A549 (cell line): ENCODE data around the gene SMAD3. TPM values are rescaled to one million over a fixed set of nuclear protein-coding genes. Genes with fewer than 3 reads are reported as not detected.

Experiments used
- ATAC-seq, 2 experiments: fragments of 200-7000 bp in 1 of 2; fragments of >200 bp in 1 of 2; cut with Nextera tagmentation in 1 of 2; cut with Tn5 transposase in 1 of 2; 3 replicates each; pipeline versions ENCODE4 v1.8.0 to v1.9.1; 2018 to 2020; ENCODE audit warnings: mild to moderate bottlenecking in 1 of 2, moderate library complexity in 1 of 2
- CTCF ChIA-PET: fragments of 300-600 bp; sonication (Branson Sonifier 250); formaldehyde crosslinking; extraction: SDS; loops from one replicate; lab custom pipeline; 2021; ENCODE audit warnings: antibody characterized with exemption, inconsistent platforms; lab: Yijun Ruan, JAX
- POLR2A ChIA-PET: fragments of 350-600 bp; formaldehyde crosslinking; extraction: SDS; loops from one replicate; lab custom pipeline; 2021; ENCODE audit warnings: antibody characterized with exemption, inconsistent platforms; lab: Yijun Ruan, JAX
- DNase-seq, 2 experiments: peaks; one replicate each; pipeline versions ENCODE4 v3.0.0 to v3.0.0-alpha.2; 2011 to 2016; ENCODE audit warnings: low read depth in 1 of 2, low spot score in 1 of 2
- FAIRE-seq: peaks from 2 replicates; lab custom pipeline; 2011; peaks lifted over from hg19 to GRCh38; lab: Jason Lieb, UNC
- H3K27ac ChIP-seq, 2 experiments: fragments of >200 bp; sonication (Bioruptor Twin); formaldehyde crosslinking; 3 replicates each; pipeline ENCODE4 v1.5.1; 2016 to 2017
- H3K4me1 ChIP-seq: fragments of >200 bp; sonication (Bioruptor Twin); formaldehyde crosslinking; 3 replicates; pipeline ENCODE4 v1.6.1; 2016
- H3K4me2 ChIP-seq: fragments of >200 bp; sonication (Bioruptor Twin); formaldehyde crosslinking; 3 replicates; pipeline ENCODE4 v1.6.1; 2016
- H3K4me3 ChIP-seq: fragments of >200 bp; sonication (Bioruptor Twin); formaldehyde crosslinking; 3 replicates; pipeline ENCODE4 v1.5.1; 2016
- H3K9me3 ChIP-seq: fragments of >200 bp; sonication (Bioruptor Twin); formaldehyde crosslinking; 3 replicates; pipeline ENCODE4 v1.6.1; 2016
- CEBPB ChIP-seq, 2 experiments: fragments of >200 bp in 1 of 2; sonication (Bioruptor Twin) in 1 of 2; formaldehyde crosslinking in 1 of 2; IDR thresholded peaks; 2 replicates each; pipeline ENCODE4 v1.6.1; 2012 to 2016
- E2F6 ChIP-seq: IDR thresholded peaks from 2 replicates; pipeline ENCODE4 v1.6.1; 2012; ENCODE audit warnings: low read depth, borderline replicate concordance
- EHF ChIP-seq: fragments of 250-450 bp; sonication (Bioruptor Pico); IDR thresholded peaks from 2 replicates; pipeline ENCODE4 v1.5.0; 2020; ENCODE audit warnings: mild to moderate bottlenecking
- ELK1 ChIP-seq: fragments of 150-350 bp; IDR thresholded peaks from 2 replicates; pipeline ENCODE4 v1.6.1; 2014; ENCODE audit warnings: low read depth, mild to moderate bottlenecking, low read length
- EP300 ChIP-seq, 2 experiments: fragments of >200 bp; sonication (Bioruptor Twin); formaldehyde crosslinking; IDR thresholded peaks; 2 replicates in 1 of 2; 3 replicates in 1 of 2; pipeline ENCODE4 v1.6.1; 2016 to 2017
- ESRRA ChIP-seq: fragments of 150-350 bp; IDR thresholded peaks from 2 replicates; pipeline ENCODE4 v1.6.1; 2014; ENCODE audit warnings: mild to moderate bottlenecking, low read length, borderline replicate concordance
- FOSL2 ChIP-seq, 2 experiments: fragments of 450-650 bp in 1 of 2; fragments of >200 bp in 1 of 2; sonication (Bioruptor Twin) in 1 of 2; formaldehyde crosslinking; IDR thresholded peaks; 2 replicates each; pipeline versions ENCODE4 v1.5.0 to v1.6.1; 2016 to 2020; ENCODE audit warnings: mild to moderate bottlenecking in 1 of 2, moderate library complexity in 1 of 2
- FOXS1 ChIP-seq: fragments of 250-450 bp; sonication (Bioruptor Pico); IDR thresholded peaks from 2 replicates; pipeline ENCODE4 v1.5.0; 2020; ENCODE audit warnings: mild to moderate bottlenecking, moderate library complexity
- HMGXB4 ChIP-seq: fragments of 250-450 bp; sonication (Bioruptor Pico); IDR thresholded peaks from 2 replicates; pipeline ENCODE4 v1.5.0; 2021; ENCODE audit warnings: mild to moderate bottlenecking, moderate library complexity, borderline replicate concordance
- KDM1A ChIP-seq: fragments of 200-600 bp; sonication (generic); IDR thresholded peaks from 2 replicates; pipeline ENCODE4 v1.6.1; 2016; ENCODE audit warnings: low read depth, mild to moderate bottlenecking
- MAX ChIP-seq: IDR thresholded peaks from 2 replicates; pipeline ENCODE4 v1.6.1; 2012
- MYC ChIP-seq: IDR thresholded peaks from 2 replicates; pipeline ENCODE4 v1.6.1; 2012; ENCODE audit warnings: mild to moderate bottlenecking, inconsistent platforms, low read length, improper control_type of control experiment, borderline replicate concordance
- NFE2L2 ChIP-seq: fragments of 150-350 bp; conservative IDR thresholded peaks from 2 replicates; pipeline ENCODE4 v1.6.1; 2014; ENCODE audit warnings: low read length
- NPAS2 ChIP-seq: fragments of 250-450 bp; sonication (Bioruptor Pico); IDR thresholded peaks from 2 replicates; pipeline ENCODE4 v1.8.0; 2022; ENCODE audit warnings: mild to moderate bottlenecking, moderate library complexity, borderline replicate concordance
- NR3C1 ChIP-seq: fragments of >200 bp; sonication (Bioruptor Twin); formaldehyde crosslinking; IDR thresholded peaks from 3 replicates; pipeline ENCODE4 v1.6.1; 2017
- PBX3 ChIP-seq: IDR thresholded peaks from 2 replicates; pipeline ENCODE4 v1.6.1; 2012
- PHF8 ChIP-seq: fragments of 200-600 bp; sonication (generic); IDR thresholded peaks from 2 replicates; pipeline ENCODE4 v1.6.1; 2016; ENCODE audit warnings: low read depth, mild to moderate bottlenecking, antibody characterized with exemption, moderate library complexity, borderline replicate concordance
- POLR2AphosphoS2 ChIP-seq: conservative IDR thresholded peaks from 2 replicates; pipeline ENCODE4 v1.6.1; 2012; ENCODE audit warnings: low read length, improper control_type of control experiment, inconsistent platforms
- RAD21 ChIP-seq, 2 experiments: fragments of >200 bp in 1 of 2; sonication (Bioruptor Twin) in 1 of 2; formaldehyde crosslinking in 1 of 2; IDR thresholded peaks in 1 of 2; conservative IDR thresholded peaks in 1 of 2; 2 replicates in 1 of 2; 3 replicates in 1 of 2; pipeline ENCODE4 v1.6.1; 2012 to 2018; ENCODE audit warnings: inconsistent platforms in 1 of 2
- SREBF2 ChIP-seq: fragments of 450-650 bp; IDR thresholded peaks from 2 replicates; pipeline ENCODE4 v1.6.1; 2014; ENCODE audit warnings: mild to moderate bottlenecking, moderate library complexity
- TFCP2L1 ChIP-seq: fragments of 250-450 bp; sonication (Bioruptor Pico); IDR thresholded peaks from 2 replicates; pipeline ENCODE4 v1.5.0; 2021; ENCODE audit warnings: mild to moderate bottlenecking
- TP53 ChIP-seq: fragments of 250-450 bp; sonication (Bioruptor Pico); IDR thresholded peaks from 2 replicates; pipeline ENCODE4 v1.5.0; 2021; ENCODE audit warnings: mild to moderate bottlenecking, moderate library complexity
- WGBS: methylation state at CpG from one replicate; pipeline ENCODE4 v1.1.6; 2017; ENCODE audit errors: missing lambda C conversion rate; 5-methylcytosine and 5-hydroxymethylcytosine counted together
- polyA plus RNA-seq, 4 experiments: library from polyadenylated mRNA; depleted of rRNA in 3 of 4; stranded (reverse); fragments of >200 nt; fragmentation: RNase III in 1 of 4; extraction: RNeasy Plus Mini Kit Qiagen cat#74134 plus additional on column Dnase treatment in 1 of 4; gene quantifications; 2 replicates in 3 of 4; 3 replicates in 1 of 4; pipeline ENCODE4 v1.2.3, GENCODE V29; 2011 to 2017

SMAD3 gene
- polyA plus RNA-seq, 2 of the 4 experiments (the other 2 are of a cell fraction) = 74.6 to 77.2 TPM

GRCh38 chr15:67062369-67062985 lies 2.9 kb upstream of the SMAD3 start (continued):
- TF ChIP-seq TFCP2L1 (CRISPR knock-in tag) (no peak), RAD21 (conservative IDR thresholded peaks at IDR 0.05 in 1 of 2, IDR thresholded peaks at IDR 0.05 in 1 of 2) (peak in 1 of 2 experiments; percentile 40; a peak in 1 of 5 replicates)

- peak overlapping the region; percentile 95 for H3K4me3 ChIP-seq
- POLR2A ChIA-PET = interaction anchor here (0.7 to 1.6 kb wide), 7 partner anchors 12 to 181 kb away, joined by 3 to 8 read pairs (median 4); no protein-coding TSS in a partner anchor
- FAIRE-seq (no peak), ATAC-seq (peak; percentile 4 to 37; a peak in 3 of 6 replicates)
- H3K4me1 ChIP-seq = peaks cover 45% of the 10 kb centered on the region
- peak overlapping the region; percentile 89 to 96 for H3K27ac ChIP-seq
- peak; percentile 40 for TF ChIP-seq MAX
- TF ChIP-seq SREBF2 = no peak
- TF ChIP-seq FOSL2 (IDR thresholded peaks at IDR 0.05) = no peak
- TF ChIP-seq FOSL2 (CRISPR knock-in tag; IDR thresholded peaks at IDR 0.05) = peak; percentile 31; the same call in 1 of the 2 replicates
- no peak for TF ChIP-seq ELK1
- no peak for TF ChIP-seq PBX3
- TF ChIP-seq EP300 (IDR thresholded peaks at IDR 0.05) = peak in 1 of 2 experiments; percentile 32; a peak in 1 of 5 replicates
- TF ChIP-seq E2F6 = 0 out of 2 replicates have a peak, but pooled peaks have one; percentile 19
- TF ChIP-seq NPAS2 (CRISPR knock-in tag) = no peak
- TF ChIP-seq KDM1A = no peak
- TF ChIP-seq CEBPB (IDR thresholded peaks at IDR 0.05) = peak in 1 of 2 experiments; percentile 48; a peak in 1 of 4 replicates
- TF ChIP-seq, all 56 proteins: peak for 5
- peak overlapping the region; percentile 94 for H3K4me2 ChIP-seq
- DNase-seq = peak; percentile 73 to 83
- CTCF ChIA-PET = interaction anchor here (0.9 to 5.3 kb wide), 8 partner anchors 8 to 116 kb away, joined by 3 to 33 read pairs (median 4); no protein-coding TSS in a partner anchor
- no peaks in the 10 kb centered on the region for H3K9me3 ChIP-seq
- 47% methylated on average over 33 of the region's 33 CpGs for whole genome bisulfite sequencing
These were observed 1.5 kb upstream of the SMAD3 start for GRCh38 chr15:67063689-67064606.

- POLR2A ChIA-PET = interaction anchor here (0.6 to 2.1 kb wide), 28 partner anchors 9 to 182 kb away, joined by 3 to 17 read pairs (median 4); no protein-coding TSS in a partner anchor
- WGBS = 4% methylated on average over 35 of the region's 75 CpGs
- Histone ChIP-seq H3K4me3 (peak overlapping the region; percentile 95), H3K4me1 (peaks cover 45% of the 10 kb centered on the region), H3K27ac (peak overlapping the region; percentile 89 to 96), H3K9me3 (no peaks in the 10 kb centered on the region), H3K4me2 (peak overlapping the region; percentile 94)
- ATAC-seq (peak; percentile 44 to 67), DNase-seq (peak in 1 of 2 experiments; percentile 79), FAIRE-seq (no peak)
- CTCF ChIA-PET = interaction anchor here (0.7 to 8.0 kb wide), 19 partner anchors 9 to 123 kb away, joined by 3 to 66 read pairs (median 5); no protein-coding TSS in a partner anchor
- TF ChIP-seq NFE2L2 (no peak), PHF8 (0 out of 2 replicates have a peak, but pooled peaks have one; percentile 18), NR3C1 (no peak), CEBPB (IDR thresholded peaks at IDR 0.05) (no peak), FOXS1 (CRISPR knock-in tag) (no peak), MYC (peak; percentile 15; the same call in 1 of the 2 replicates), POLR2AphosphoS2 (no peak), EHF (CRISPR knock-in tag) (peak; percentile 66; the same call in 1 of the 2 replicates), HMGXB4 (peak; percentile 91), EP300 (IDR thresholded peaks at IDR 0.05) (peak in 1 of 2 experiments; percentile 41; a peak in 1 of 5 replicates), ESRRA (no peak), TP53 (CRISPR knock-in tag) (peak; percentile 82)
These were observed 533 bp upstream of the SMAD3 start for GRCh38 chr15:67064607-67065530.
